ENCODE results near the gene MEFV. TPM values are rescaled to one million over a fixed set of nuclear protein-coding genes. Genes with fewer than 3 reads are reported as not detected.

MEFV gene
- total and polyA plus RNA-seq, 2 of the 13 experiments (the other 11 are each of a cell fraction or from before 2014, with no cell fraction given), result 0.22 TPM; not detected in 1

DNA sequence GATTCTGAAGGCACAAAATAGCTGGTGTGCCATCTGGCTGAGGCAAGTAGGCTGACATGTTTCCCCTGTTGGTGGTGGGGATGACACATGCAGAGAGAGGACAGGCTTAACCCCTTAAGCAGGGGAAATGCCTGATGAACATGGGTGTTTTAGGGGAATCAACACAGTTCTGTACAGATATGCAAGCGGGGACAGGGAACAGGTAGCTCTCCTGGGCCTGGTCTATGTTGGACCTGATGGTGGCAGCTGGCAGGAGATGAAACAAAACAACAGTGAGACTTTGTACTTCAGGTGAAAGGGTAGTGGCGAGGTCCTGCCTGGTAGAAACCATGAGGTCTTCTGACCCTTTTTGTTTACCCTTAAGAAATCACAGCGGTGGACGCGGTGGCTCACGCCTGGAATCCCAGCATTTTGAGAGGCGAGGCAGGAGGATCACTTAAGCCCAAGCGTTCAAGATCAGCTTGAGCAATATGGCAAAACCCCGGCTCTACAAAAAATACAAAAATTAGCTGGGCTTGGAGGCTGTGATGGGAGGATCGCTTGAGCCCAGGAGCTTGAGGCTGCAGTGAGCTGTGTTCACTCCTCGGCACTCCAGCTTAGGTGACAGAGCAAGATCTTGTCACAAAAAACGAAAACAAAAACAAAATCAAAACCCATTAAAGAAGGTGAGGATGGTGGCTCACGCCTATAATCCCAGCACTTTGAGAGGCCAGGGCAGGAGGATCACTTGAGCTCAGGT, 57.9 kb downstream of the MEFV start (continued):
- TF ChIP-seq, protein P1, sequence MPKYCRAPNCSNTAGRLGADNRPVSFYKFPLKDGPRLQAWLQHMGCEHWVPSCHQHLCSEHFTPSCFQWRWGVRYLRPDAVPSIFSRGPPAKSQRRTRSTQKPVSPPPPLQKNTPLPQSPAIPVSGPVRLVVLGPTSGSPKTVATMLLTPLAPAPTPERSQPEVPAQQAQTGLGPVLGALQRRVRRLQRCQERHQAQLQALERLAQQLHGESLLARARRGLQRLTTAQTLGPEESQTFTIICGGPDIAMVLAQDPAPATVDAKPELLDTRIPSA (CRISPR knock-in tag; IDR thresholded peaks at IDR 0.05; ENCODE audit: borderline replicate concordance), result no peak
- TF ChIP-seq MYNN (CRISPR knock-in tag; IDR thresholded peaks at IDR 0.05; ENCODE audit: low read depth) (no peak), TBX2 (CRISPR knock-in tag; IDR thresholded peaks at IDR 0.05; ENCODE audit: borderline replicate concordance) (peak; percentile 58; the same call in 1 of the 2 replicates), ONECUT2 (CRISPR knock-in tag; IDR thresholded peaks at IDR 0.05) (no peak), NCOA1 (CRISPR knock-in tag; IDR thresholded peaks at IDR 0.05) (no peak), MEIS1 (CRISPR knock-in tag; IDR thresholded peaks at IDR 0.05; ENCODE audit: borderline replicate concordance) (no peak), NPAS2 (CRISPR knock-in tag; IDR thresholded peaks at IDR 0.05; ENCODE audit: borderline replicate concordance) (no peak), ZSCAN30 (CRISPR knock-in tag; IDR thresholded peaks at IDR 0.05) (no peak), MAZ (IDR thresholded peaks at IDR 0.05; ENCODE audit: borderline replicate concordance, low read depth, low read length) (no peak), MAZ (CRISPR knock-in tag; IDR thresholded peaks at IDR 0.05; ENCODE audit: low read depth) (no peak), RCOR2 (CRISPR knock-in tag; IDR thresholded peaks at IDR 0.05) (0 out of 2 replicates have a peak, but pooled peaks have one; percentile 28), ZNF572 (CRISPR knock-in tag; IDR thresholded peaks at IDR 0.05) (no peak), NFE2 (CRISPR knock-in tag; IDR thresholded peaks at IDR 0.05) (no peak), EZH2 (conservative IDR thresholded peaks at IDR 0.05; ENCODE audit: low read depth, low read length) (no peak), RBM39 (IDR thresholded peaks at IDR 0.05; ENCODE audit: low read depth, low read length, poor library complexity, severe bottlenecking) (no peak)
- TF ChIP-seq, protein P2, sequence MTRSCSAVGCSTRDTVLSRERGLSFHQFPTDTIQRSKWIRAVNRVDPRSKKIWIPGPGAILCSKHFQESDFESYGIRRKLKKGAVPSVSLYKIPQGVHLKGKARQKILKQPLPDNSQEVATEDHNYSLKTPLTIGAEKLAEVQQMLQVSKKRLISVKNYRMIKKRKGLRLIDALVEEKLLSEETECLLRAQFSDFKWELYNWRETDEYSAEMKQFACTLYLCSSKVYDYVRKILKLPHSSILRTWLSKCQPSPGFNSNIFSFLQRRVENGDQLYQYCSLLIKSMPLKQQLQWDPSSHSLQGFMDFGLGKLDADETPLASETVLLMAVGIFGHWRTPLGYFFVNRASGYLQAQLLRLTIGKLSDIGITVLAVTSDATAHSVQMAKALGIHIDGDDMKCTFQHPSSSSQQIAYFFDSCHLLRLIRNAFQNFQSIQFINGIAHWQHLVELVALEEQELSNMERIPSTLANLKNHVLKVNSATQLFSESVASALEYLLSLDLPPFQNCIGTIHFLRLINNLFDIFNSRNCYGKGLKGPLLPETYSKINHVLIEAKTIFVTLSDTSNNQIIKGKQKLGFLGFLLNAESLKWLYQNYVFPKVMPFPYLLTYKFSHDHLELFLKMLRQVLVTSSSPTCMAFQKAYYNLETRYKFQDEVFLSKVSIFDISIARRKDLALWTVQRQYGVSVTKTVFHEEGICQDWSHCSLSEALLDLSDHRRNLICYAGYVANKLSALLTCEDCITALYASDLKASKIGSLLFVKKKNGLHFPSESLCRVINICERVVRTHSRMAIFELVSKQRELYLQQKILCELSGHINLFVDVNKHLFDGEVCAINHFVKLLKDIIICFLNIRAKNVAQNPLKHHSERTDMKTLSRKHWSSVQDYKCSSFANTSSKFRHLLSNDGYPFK (CRISPR knock-in tag; IDR thresholded peaks at IDR 0.05; ENCODE audit: borderline replicate concordance), result peak; percentile 87
- TF ChIP-seq, protein P3, sequence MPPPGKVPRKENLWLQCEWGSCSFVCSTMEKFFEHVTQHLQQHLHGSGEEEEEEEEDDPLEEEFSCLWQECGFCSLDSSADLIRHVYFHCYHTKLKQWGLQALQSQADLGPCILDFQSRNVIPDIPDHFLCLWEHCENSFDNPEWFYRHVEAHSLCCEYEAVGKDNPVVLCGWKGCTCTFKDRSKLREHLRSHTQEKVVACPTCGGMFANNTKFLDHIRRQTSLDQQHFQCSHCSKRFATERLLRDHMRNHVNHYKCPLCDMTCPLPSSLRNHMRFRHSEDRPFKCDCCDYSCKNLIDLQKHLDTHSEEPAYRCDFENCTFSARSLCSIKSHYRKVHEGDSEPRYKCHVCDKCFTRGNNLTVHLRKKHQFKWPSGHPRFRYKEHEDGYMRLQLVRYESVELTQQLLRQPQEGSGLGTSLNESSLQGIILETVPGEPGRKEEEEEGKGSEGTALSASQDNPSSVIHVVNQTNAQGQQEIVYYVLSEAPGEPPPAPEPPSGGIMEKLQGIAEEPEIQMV (CRISPR knock-in tag; IDR thresholded peaks at IDR 0.05; ENCODE audit: low read depth), result no peak
- TF ChIP-seq, protein P4, sequence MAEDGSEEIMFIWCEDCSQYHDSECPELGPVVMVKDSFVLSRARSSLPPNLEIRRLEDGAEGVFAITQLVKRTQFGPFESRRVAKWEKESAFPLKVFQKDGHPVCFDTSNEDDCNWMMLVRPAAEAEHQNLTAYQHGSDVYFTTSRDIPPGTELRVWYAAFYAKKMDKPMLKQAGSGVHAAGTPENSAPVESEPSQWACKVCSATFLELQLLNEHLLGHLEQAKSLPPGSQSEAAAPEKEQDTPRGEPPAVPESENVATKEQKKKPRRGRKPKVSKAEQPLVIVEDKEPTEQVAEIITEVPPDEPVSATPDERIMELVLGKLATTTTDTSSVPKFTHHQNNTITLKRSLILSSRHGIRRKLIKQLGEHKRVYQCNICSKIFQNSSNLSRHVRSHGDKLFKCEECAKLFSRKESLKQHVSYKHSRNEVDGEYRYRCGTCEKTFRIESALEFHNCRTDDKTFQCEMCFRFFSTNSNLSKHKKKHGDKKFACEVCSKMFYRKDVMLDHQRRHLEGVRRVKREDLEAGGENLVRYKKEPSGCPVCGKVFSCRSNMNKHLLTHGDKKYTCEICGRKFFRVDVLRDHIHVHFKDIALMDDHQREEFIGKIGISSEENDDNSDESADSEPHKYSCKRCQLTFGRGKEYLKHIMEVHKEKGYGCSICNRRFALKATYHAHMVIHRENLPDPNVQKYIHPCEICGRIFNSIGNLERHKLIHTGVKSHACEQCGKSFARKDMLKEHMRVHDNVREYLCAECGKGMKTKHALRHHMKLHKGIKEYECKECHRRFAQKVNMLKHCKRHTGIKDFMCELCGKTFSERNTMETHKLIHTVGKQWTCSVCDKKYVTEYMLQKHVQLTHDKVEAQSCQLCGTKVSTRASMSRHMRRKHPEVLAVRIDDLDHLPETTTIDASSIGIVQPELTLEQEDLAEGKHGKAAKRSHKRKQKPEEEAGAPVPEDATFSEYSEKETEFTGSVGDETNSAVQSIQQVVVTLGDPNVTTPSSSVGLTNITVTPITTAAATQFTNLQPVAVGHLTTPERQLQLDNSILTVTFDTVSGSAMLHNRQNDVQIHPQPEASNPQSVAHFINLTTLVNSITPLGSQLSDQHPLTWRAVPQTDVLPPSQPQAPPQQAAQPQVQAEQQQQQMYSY (CRISPR knock-in tag; IDR thresholded peaks at IDR 0.05), result no peak
- TF ChIP-seq, protein P5, sequence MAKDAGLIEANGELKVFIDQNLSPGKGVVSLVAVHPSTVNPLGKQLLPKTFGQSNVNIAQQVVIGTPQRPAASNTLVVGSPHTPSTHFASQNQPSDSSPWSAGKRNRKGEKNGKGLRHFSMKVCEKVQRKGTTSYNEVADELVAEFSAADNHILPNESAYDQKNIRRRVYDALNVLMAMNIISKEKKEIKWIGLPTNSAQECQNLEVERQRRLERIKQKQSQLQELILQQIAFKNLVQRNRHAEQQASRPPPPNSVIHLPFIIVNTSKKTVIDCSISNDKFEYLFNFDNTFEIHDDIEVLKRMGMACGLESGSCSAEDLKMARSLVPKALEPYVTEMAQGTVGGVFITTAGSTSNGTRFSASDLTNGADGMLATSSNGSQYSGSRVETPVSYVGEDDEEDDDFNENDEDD (CRISPR knock-in tag; IDR thresholded peaks at IDR 0.05; ENCODE audit: borderline replicate concordance), result no peak
